ENCODE results near the gene C11orf58. TPM values are rescaled to one million over a fixed set of nuclear protein-coding genes. Genes with fewer than 3 reads are reported as not detected.

Gene C11orf58
- total RNA-seq, 1 donor: 184 TPM

DNA sequence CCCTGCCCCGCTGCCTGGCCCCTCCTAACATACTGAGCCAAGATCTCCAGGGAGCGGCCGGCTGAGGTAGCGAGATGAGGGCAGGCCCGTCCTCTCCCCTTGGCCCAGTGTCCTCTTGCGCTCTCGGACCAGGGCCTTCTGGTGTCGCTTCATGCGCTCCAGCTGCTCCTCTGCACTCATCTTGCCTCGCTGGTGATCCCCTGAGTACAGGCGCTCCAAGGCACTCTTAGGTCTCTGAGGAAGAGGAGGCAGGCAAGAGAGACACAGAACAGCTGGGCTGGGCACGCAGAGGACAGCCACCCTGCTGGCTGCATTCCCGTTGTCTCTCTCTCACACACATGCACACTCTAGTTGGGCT lies 50.6 kb downstream of the C11orf58 start:
- DNase-seq (ENCODE audit: low read depth): no peak
- TF ChIP-seq, protein P1, sequence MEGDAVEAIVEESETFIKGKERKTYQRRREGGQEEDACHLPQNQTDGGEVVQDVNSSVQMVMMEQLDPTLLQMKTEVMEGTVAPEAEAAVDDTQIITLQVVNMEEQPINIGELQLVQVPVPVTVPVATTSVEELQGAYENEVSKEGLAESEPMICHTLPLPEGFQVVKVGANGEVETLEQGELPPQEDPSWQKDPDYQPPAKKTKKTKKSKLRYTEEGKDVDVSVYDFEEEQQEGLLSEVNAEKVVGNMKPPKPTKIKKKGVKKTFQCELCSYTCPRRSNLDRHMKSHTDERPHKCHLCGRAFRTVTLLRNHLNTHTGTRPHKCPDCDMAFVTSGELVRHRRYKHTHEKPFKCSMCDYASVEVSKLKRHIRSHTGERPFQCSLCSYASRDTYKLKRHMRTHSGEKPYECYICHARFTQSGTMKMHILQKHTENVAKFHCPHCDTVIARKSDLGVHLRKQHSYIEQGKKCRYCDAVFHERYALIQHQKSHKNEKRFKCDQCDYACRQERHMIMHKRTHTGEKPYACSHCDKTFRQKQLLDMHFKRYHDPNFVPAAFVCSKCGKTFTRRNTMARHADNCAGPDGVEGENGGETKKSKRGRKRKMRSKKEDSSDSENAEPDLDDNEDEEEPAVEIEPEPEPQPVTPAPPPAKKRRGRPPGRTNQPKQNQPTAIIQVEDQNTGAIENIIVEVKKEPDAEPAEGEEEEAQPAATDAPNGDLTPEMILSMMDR (IDR thresholded peaks at IDR 0.05; ENCODE audit: insufficient read depth, low read depth, low read length): no peak
- H3K4me3 ChIP-seq (ENCODE audit: low read depth, low read length): no peak overlapping the region

DNA sequence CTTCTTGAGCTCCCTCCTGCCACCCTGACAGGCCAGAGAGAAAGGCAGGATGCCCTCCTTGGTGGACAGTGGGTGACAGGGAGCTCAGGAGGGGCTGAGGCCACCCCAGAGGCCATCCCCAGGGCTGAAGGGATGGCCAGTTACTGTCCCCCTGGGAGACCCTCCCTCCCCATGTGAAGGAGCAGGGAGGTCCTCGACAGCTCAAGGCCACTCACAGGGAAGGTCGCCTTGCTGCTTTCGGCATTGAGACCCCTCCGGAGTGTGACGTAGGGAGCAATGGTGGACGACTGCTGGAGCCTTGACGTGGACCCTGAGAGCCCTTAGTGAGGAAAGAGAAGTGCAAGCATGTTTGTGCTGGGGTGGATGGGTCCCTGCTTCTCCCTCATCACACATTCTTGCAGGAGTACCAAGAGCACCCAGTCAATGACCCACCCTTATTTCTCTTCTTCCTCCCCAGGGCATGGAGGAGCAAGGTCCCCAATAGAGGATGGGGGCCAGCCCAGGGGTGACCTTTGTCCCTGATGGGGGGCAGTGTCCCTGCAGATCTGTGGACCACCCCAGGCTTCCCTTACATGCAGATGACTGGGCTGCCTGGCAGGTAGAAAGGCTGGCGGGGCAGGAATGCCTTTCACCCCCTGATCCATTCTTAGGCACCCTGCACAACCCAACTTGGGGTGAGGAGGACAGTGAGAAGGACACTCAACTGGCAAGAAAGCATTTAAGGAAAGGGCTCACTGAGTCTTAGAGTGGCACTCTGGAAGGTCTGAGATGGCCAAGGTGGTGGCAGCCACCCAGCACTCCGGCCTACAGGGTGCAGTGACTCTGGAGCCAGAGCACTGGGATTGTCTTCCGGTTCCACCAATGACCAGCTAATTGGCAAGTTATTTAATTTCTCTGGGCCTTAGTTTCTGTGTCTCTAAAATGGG lies 51.4 kb downstream of the C11orf58 start:
- H3K4me3 ChIP-seq (ENCODE audit: low read depth, low read length): no peak overlapping the region
- TF ChIP-seq, protein P1 (IDR thresholded peaks at IDR 0.05; ENCODE audit: insufficient read depth, low read depth, low read length): no peak
- no peak for DNase-seq (ENCODE audit: low read depth)

DNA sequence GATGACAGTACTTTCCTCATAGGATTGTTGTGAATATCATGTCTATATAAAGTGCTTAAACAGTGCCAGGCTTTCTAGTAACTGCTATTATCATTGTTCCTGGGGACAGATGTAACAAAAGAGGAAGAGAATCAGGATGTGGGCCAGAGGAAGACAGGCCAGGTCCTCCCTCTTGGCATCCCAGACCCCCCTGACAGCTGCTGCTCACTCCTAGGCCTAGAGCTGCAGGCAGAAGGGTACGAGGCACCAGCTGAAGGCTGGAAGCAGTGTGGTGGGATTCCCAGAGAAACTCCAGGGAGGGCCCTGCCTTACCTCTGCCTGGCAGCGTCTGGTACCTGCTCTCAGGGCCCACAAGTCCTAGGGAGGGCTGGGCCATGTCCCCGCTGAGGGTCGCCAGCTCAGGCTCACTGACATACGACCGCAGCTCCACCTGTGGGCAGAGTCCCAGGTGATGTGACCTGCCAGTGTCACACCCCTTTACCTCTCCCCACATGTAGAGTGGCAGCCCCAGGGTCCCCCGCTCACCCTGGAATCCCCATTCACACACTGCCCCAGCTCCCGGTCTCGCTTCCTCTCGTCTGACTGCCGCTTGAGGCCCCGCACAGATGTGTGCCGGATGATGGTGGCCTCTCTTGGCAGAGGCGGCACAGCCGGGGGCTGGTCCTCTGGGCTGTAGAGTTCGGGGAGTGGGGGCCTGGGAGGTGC lies 52.2 kb downstream of the C11orf58 start:
- TF ChIP-seq, protein P1 (IDR thresholded peaks at IDR 0.05; ENCODE audit: insufficient read depth, low read depth, low read length): no peak
- no peak for DNase-seq (ENCODE audit: low read depth)
- no peak overlapping the region for H3K4me3 ChIP-seq (ENCODE audit: low read depth, low read length)

DNA sequence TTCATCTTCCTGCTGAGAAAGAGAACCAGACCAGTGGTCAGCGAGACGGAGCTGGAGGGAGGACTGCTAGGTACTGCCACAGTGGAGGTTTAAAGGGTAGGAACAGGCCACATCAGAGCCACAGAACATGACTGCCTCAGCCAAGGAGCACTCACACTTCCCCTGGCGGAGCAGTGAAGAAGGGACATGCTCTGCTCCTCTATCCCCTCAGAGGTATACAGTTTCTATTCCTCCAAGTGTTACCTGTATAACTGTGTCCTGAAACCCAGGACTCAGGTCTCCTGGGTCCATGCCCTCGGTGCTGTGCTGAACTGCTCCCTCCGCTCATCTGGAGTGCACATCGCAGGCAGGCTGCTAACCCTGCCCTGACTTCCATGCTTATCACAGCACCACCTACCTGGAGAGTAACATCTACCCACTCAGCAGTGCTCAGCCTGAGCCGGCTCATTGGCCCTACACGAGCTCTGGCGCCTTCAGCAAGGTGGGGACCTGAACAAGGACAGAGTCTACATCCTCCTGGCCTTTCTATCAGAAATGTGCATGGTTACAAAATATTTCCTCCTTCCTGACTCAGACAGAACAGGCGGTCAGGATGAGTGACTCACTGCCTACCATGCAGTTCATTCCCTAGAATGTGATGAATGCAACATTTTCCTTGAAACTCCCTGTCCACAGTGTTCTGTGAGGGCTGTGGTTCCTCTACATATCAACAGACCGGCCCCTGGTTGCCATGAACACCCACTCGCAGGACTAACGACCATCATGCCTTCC lies 52.9 kb downstream of the C11orf58 start:
- H3K4me3 ChIP-seq (ENCODE audit: low read depth, low read length): peak overlapping the region; percentile 33
- TF ChIP-seq, protein P1 (IDR thresholded peaks at IDR 0.05; ENCODE audit: insufficient read depth, low read depth, low read length): no peak
- DNase-seq (ENCODE audit: low read depth): peak; percentile 91

DNA sequence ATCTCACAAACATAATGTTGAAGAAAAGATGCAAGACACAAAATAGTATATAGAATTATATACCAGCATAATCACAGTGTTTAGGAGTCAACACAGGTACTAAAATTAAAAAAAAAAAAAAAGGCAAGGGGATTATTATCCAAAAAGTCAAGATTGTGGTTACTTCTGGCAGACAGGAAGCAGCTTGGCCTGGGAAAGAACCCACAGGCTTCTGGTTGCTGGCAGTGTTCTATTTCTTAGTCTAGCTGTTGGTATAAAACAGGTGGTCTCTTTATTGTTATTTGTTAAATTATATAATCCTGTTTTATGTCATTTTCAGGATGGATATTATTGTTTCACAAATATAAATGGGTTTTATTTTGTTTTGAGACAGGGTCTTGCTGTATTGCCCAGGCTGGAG lies 54.0 kb downstream of the C11orf58 start:
- DNase-seq (ENCODE audit: low read depth): peak; percentile 33
- H3K4me3 ChIP-seq (ENCODE audit: low read depth, low read length): no peak overlapping the region
- TF ChIP-seq, protein P1 (IDR thresholded peaks at IDR 0.05; ENCODE audit: insufficient read depth, low read depth, low read length): no peak

DNA sequence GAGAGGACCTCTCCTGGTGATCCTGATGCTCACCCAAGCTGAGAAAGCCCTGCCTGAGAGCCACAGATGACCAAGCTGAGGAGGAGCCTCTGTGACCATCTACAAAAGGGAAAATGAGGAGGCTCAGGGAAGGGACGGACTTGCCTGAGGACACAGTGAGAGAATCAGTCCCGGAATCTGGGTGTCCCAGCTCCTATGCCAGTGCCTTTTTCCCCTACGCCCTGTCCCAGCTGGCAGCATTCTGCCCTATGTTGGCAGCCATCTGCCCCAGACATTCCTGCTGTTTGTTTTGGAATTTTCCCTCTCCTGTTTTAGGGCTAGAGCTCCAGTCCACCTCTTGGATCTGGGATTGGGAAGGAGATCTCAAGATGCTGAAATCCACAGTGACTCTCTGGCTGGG lies 54.6 kb downstream of the C11orf58 start:
- no peak for DNase-seq (ENCODE audit: low read depth)
- TF ChIP-seq, protein P1 (IDR thresholded peaks at IDR 0.05; ENCODE audit: insufficient read depth, low read depth, low read length): no peak
- H3K4me3 ChIP-seq (ENCODE audit: low read depth, low read length): no peak overlapping the region

All from fibroblast of villous mesenchyme (primary cell).